Mesodermal cell (in vitro differentiated cells): ENCODE results near the gene LIPE.
"Not testable (repeated sequence)": the region's sequence is repeated elsewhere in the genome, so short reads cannot be mapped to it uniquely, and the experiment has no call there.

ENCODE experiments used
- H3K27ac ChIP-seq: 2 replicates; pipeline ENCODE4 v1.7.0; 2013; ENCODE audit warnings: mild to moderate bottlenecking, low read depth, low read length, moderate library complexity; ENCODE audit not compliant: severe bottlenecking
- H3K36me3 ChIP-seq: 2 replicates; pipeline ENCODE4 v1.7.1; 2013; ENCODE audit warnings: mild to moderate bottlenecking, low read length, moderate library complexity; ENCODE audit not compliant: control insufficient read depth, insufficient read depth
- H3K4me1 ChIP-seq: one replicate; pipeline ENCODE4 v1.7.1; 2013; ENCODE audit warnings: mild to moderate bottlenecking, low read length; ENCODE audit not compliant: insufficient read depth, control insufficient read depth, poor library complexity, severe bottlenecking
- H3K4me3 ChIP-seq: 2 replicates; pipeline ENCODE4 v1.7.0; 2013; ENCODE audit warnings: low read length, control low read depth, mild to moderate bottlenecking; ENCODE audit not compliant: insufficient read depth, poor library complexity, severe bottlenecking; ENCODE audit errors: extremely low read depth
- H3K9me3 ChIP-seq: 2 replicates; pipeline ENCODE4 v1.7.1; 2013; ENCODE audit warnings: mild to moderate bottlenecking, low read length, moderate library complexity; ENCODE audit not compliant: control insufficient read depth
- WGBS, 2 experiments: methylation state at CpG; one replicate each; pipeline ENCODE4 v1.1.5; 2013; ENCODE audit warnings: missing lambda C conversion rate in 2 of 2; ENCODE audit not compliant: insufficient coverage in 2 of 2; 5-methylcytosine and 5-hydroxymethylcytosine counted together

LIPE gene

DNA sequence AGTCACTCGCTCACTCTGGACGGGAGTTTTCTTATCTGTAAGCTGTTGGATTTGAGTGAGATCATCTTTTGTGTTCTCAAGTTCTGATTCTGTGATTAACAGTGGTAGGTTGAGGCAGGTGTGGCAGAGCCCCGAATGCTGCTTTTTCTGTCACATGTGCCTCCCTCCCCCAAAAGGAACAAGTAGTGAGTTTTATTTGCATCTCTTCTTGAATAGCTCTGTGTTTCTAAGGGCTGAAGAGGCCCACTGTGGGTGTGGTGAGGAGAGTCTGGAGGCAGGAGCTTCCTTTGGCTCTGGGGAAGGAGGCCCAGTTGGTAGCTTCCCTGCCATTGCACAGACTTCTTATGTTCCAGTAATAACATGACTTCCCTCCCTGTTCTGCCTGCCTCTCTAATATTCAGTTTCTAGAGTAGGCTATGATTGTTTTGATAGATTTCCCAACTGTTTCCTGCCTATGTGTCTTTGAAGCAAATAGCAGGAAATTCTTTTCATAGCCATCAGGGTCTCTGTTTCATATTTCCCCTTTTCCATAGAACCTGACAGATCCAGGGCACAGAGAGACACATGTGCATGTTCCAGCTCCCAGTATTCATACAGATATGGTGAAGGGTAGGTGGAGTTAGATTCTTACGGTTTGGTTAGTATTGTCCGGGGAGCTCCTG lies 39.5 kb upstream of the LIPE start:
- Histone ChIP-seq H3K4me3 (no peak overlapping the region), H3K9me3 (no peaks in the 10 kb centered on the region), H3K36me3 (no peaks in the 10 kb centered on the region), H3K27ac (no peak overlapping the region), H3K4me1 (peaks cover 27% of the 10 kb centered on the region)
- WGBS, 2 experiments = 80 to 89% methylated on average over 4 of the region's 5 CpGs

DNA sequence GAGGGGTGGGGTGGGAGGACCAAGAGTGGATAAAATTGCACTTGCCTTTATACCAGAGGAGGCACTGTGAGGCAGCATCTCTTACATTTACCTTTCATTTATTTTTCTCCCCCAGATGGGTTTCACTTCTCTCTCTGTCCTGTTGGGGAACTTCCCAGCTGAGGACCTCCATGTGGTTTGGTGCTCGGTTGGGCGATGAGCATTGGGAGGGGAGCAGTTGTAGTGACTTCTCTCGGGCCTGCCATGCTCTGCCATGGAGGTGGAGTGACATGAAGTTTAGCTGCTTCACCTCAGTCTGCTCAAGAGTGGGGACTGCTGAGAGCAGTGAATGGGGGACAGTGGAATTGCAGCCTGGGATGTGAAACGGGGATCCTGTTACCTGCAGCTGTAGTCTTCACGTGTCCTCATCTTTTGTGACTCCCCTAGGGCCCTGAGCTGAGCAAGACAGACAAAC lies 38.7 kb upstream of the LIPE start:
- no peak overlapping the region for H3K4me3 ChIP-seq
- WGBS, 2 experiments = 85 to 86% methylated on average over 3 to 4 of the region's 5 CpGs
- no peaks in the 10 kb centered on the region for H3K36me3 ChIP-seq
- no peaks in the 10 kb centered on the region for H3K9me3 ChIP-seq
- H3K4me1 ChIP-seq = peaks cover 27% of the 10 kb centered on the region
- H3K27ac ChIP-seq = no peak overlapping the region

DNA sequence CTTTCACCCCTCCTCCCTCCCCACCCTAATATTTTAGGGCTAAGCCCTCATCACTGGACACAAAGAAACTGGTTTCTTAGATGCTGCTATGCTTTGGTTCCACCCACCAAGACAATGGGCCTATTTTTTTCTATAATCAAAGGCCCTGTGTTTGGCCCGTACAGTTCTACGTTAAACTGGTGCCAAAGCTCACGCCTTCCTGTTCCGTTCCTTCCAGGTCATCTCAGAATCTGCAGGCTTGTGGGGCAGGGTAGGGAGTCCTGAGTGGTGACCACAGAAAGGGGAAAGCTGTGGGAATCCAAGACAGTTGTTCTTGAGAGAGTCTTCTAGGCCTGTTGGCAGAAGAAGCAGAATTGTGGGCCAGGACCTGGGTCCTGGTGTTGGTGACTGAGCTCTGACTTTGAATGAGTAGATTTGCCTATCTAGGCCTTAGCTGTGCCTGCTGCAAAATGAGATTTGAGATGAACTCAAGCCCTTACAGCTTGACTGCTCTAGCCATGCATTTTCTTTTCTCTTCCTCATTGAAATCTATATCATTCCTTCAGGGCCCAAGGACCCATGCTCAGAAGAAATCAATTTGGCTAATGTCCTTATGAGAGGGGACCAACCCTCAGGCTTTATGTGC lies 34.6 kb upstream of the LIPE start:
- Histone ChIP-seq H3K36me3 (no peaks in the 10 kb centered on the region), H3K4me1 (peaks cover 13% of the 10 kb centered on the region), H3K27ac (no peak overlapping the region), H3K9me3 (peaks cover 4% of the 10 kb centered on the region), H3K4me3 (no peak overlapping the region)
- WGBS, 2 experiments = 96 to 100% methylated on average over 4 of the region's 4 CpGs

DNA sequence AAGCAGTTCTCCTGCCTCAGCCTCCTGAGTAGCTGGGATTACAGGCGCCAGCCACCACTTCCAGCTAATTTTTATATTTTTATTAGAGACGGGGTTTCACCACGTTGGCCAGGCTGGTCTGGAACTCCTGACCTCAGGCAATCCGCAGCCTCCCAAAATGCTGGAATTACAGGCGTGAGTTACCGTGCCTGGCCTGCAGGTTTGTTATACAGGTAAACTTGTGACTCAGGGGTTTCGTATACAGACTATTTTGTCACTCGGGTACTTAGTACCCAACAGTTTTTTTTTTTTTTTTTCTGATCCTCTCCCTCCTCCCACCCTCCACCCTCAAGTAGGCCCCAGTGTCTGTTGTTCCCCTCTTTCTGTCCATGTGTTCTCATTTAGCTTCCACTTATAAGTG lies 34.0 kb upstream of the LIPE start:
- H3K9me3 ChIP-seq, H3K4me3 ChIP-seq, H3K36me3 ChIP-seq, H3K4me1 ChIP-seq, H3K27ac ChIP-seq: not testable (repeated sequence)
- WGBS, 2 experiments = 92 to 94% methylated on average over 7 to 8 of the region's 8 CpGs

DNA sequence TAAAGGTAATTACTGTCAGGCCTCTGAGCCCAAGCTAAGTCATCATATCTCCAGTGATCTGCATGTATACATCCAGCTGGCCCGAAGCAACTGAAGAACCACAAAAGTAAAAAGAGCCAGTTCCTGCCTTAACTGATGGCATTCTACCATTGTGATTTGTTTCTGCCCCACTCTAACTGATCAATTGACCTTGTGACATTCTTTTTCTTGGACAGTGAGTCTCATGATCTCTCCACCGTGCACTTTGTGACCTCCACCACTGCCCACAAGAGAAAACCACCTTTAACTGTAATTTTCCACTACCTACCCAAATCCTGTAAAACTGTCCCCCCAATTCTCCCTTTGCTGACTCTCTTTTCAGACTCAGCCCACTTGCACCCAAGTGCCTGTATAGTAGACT lies 32.7 kb upstream of the LIPE start:
- WGBS, 2 experiments = 94 to 100% methylated on average over 2 of the region's 2 CpGs

DNA sequence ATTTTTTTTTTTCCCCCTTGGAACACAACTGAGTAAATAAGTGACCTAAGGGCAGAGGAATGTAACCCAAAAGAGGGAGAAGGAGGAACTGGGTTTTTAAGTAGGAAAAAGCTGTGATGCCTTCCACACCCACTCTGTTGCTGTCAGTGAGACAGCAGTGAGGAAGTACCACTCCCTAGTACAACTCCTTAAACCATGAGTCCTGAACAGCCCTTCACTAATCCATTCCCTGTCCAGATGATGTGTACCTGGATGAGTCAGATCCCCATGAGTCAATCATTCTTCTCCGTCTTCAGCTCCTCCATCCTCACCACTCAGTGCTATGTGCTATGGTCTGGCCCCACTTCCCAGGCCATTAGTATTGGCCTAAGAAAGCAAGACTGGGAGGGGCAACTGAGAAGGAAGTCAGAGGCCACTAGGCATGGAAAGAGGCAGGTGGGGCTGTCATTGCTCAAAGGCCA lies 28.5 kb upstream of the LIPE start:
- Histone ChIP-seq H3K36me3 (no peaks in the 10 kb centered on the region), H3K27ac (no peak overlapping the region), H3K4me3 (no peak overlapping the region), H3K9me3 (peaks cover 4% of the 10 kb centered on the region), H3K4me1 (peaks cover 5% of the 10 kb centered on the region)
- 100% methylated on average over 1 of the region's 1 CpG; no CpG with 5 or more reads in 1 of the 2 experiments for WGBS, 2 experiments

More for the DNA sequence above, 32.7 kb upstream of the LIPE start:
- no peak overlapping the region for H3K4me3 ChIP-seq
- H3K9me3 ChIP-seq = peaks cover 4% of the 10 kb centered on the region
- H3K36me3 ChIP-seq = no peaks in the 10 kb centered on the region
- H3K27ac ChIP-seq = no peak overlapping the region
- H3K4me1 ChIP-seq = peaks cover 5% of the 10 kb centered on the region

DNA sequence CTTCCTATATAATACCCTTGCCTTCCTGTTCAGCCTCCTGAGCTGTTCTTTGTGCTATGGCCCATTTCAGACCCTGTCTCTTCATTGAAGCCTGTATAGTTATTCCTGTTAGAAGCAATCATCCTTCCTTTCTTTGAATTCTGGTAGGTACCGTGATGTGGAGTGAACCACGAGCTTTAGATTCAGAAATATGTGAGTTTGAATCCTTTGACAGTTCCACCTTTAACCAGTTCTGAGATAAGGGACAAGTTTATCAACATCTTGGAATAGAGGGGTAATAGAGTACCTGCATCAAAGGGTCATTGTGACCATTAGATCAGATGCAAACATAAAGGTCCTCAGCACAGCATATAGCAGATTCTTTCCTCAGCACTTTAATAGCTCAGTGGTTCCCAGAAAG lies 27.9 kb upstream of the LIPE start:
- WGBS, 2 experiments = 100% methylated on average over 2 of the region's 2 CpGs; no CpG with 5 or more reads in 1 of the 2 experiments
- Histone ChIP-seq H3K9me3 (peaks cover 3% of the 10 kb centered on the region), H3K36me3 (no peaks in the 10 kb centered on the region), H3K27ac (no peak overlapping the region), H3K4me1 (peaks cover 8% of the 10 kb centered on the region), H3K4me3 (no peak overlapping the region)

DNA sequence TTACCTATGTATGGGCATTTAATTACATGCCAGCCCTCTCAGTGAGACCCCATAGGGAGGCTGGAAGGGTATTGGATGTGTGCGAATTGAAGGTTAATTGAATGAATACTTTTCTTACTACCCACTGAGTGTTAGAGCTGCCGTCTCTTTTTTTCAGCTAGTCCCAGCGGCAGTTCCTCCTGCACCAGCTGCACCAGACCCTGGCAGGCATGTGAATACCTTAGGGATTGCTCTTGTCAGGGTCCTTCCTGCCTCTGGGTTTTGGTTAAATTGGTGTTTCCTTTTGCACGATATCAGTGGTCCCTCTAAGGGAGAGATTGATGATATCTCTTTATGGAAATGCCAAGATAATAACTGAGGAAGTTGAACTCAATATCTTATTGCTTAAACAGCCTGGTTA lies 25.4 kb upstream of the LIPE start:
- Histone ChIP-seq H3K9me3 (no peaks in the 10 kb centered on the region), H3K36me3 (no peaks in the 10 kb centered on the region), H3K4me1 (peaks cover 13% of the 10 kb centered on the region), H3K4me3 (no peak overlapping the region), H3K27ac (no peak overlapping the region)
- 40 to 67% methylated on average over 1 of the region's 4 CpGs for WGBS, 2 experiments

DNA sequence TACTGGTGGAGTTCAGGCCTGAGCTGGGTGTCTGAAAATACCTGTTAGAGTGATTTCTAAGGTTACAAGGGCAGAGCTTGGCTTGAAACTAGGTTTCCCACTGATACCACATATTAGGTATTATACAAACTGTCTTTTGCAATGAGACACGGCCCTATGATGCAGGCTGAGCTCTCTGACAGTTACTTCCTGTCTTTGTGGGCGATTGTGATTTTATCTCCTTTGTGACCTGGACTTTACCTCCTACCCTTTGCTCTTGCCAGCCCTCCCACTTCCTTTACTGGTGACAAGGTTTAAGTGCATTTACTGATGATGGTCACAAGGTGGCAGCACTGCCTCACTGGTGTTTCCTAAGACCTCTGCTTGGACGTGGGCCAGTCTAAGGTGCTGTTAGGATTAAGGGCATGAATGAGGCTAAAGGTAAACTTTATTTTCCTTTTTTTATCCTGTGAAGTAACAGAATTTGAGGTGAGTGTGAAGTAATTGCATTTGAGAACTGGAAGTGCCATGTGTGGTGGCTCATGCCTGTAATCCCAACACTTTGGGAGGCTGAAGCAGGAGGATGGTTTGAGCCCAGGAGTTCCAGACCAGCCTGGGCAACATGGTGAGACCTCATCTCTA lies 23.2 kb upstream of the LIPE start:
- H3K4me1 ChIP-seq = peaks cover 8% of the 10 kb centered on the region
- H3K27ac ChIP-seq = no peak overlapping the region
- no peaks in the 10 kb centered on the region for H3K9me3 ChIP-seq
- WGBS, 2 experiments = 0% methylated on average over 1 to 2 of the region's 3 CpGs
- no peaks in the 10 kb centered on the region for H3K36me3 ChIP-seq
- H3K4me3 ChIP-seq = no peak overlapping the region

DNA sequence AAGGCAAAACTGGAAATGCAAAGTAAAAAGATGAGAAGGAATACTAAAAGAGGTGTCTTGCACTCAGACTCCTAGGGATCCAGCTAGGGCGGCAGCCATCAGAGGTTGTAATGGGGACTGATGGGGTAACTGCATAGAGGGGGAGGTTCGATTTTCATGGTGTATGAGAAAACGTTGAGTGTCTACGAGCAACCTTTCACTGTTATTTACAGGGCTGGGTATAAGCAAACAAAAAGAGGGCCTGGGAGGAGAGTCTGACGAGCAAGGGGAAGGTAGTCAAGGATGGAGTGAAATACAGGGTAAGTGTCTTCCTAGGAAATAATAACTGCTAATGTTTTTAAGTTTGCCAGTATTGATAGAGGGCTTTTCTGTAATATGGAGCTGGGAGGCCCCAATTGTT lies 21.1 kb upstream of the LIPE start:
- not testable (repeated sequence) for H3K4me1 ChIP-seq, H3K27ac ChIP-seq, H3K4me3 ChIP-seq, H3K9me3 ChIP-seq, H3K36me3 ChIP-seq
- 74 to 94% methylated on average over 4 to 5 of the region's 5 CpGs for WGBS, 2 experiments

DNA sequence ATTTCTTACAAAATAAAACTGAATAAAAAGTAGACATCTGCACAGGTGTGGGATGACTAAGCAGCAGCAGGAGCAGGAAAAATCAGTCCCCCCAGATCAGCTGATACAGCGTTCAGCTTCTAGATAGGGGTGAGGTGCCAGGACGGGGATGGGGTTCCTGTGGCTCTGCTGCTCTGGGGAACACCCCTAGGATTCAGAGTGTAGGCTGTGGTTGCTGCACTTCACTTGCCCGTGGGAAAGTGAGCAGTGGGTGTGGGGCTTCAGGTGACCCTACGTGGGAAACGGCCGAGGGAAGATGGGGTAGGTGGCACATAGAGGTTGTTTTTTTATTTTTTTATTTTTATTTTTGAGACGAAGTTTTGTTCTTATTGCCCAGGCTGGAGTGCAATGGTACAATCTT lies 18.8 kb upstream of the LIPE start:
- Histone ChIP-seq H3K9me3 (no peaks in the 10 kb centered on the region), H3K4me1 (peaks cover 8% of the 10 kb centered on the region), H3K27ac (no peak overlapping the region), H3K4me3 (no peak overlapping the region), H3K36me3 (no peaks in the 10 kb centered on the region)
- 85 to 86% methylated on average over 6 to 7 of the region's 7 CpGs for WGBS, 2 experiments
